ENCODE measurements around the gene L3MBTL2.

DNA sequence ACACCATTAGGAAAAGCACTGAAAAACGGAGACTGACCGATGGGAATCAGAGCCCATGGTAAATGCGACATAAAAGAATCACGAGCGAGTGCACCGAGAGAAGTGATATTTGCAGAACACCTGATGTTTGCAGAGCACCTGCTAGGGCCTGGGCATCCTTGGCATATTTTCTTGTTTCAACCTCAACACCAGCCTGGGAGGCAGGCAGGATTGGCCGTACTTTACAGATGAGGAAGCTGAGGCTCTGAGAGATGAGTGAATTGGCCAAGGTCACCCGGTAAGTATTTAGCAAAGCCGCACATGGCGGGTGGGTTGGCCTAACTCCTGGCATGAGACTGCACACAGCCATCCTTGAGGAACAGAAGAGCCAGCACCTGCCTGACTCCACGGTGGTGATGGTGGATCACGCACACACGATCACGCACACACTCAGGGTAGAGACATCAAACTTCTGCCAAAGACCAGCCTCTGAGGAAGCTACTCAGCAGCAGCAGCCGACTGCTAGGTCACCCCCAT is 57.2 kb downstream of the L3MBTL2 start:
- TF ChIP-seq POLR2A (IDR thresholded peaks at IDR 0.05) (no peak), CTCF (IDR thresholded peaks at IDR 0.05) (no peak)
